G401.6 (cell line): ENCODE measurements around the gene RBP4.

ENCODE experiments used
- FAIRE-seq: peaks from 2 replicates; lab custom pipeline; 2012; peaks lifted over from hg19 to GRCh38; lab: Jason Lieb, UNC

RBP4 gene

DNA sequence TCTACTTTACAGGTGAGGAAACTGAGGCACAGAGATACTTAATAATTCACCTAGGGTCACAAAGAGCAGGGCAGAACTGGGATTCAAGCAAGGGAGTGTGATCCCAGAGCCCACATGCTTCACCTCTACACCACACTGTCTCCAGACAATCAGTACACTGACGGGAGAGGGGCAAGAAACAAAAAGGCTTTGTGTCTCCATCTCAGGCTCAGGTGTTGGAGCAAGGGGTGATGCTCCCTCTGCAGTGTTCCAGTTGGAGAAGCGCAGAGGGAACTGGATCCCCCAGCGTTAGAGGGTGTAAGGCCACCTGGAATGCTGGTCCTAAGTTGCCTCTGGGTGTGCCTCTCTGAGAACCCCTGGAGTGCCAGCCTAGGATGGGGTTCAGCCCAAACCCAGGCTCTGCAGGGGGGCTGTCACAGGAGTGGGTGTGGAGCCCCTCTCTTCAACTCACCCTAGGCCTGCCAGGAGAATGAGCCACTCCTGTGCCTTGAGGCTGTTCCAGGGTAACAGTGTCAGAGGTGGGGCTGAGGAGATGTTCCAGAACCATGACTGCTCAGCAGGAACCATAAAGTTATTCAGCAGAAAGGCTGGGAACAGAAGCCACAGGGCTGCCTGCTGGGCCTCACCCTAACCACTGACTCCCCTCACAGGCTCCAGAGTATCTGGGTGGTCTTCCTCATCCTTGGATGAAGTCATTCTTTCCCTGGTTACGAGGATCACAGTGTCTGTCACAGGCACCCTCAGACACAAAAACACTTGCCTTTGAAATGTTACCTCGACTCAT lies 5.5 kb downstream of the RBP4 start:
- no peak for FAIRE-seq

DNA sequence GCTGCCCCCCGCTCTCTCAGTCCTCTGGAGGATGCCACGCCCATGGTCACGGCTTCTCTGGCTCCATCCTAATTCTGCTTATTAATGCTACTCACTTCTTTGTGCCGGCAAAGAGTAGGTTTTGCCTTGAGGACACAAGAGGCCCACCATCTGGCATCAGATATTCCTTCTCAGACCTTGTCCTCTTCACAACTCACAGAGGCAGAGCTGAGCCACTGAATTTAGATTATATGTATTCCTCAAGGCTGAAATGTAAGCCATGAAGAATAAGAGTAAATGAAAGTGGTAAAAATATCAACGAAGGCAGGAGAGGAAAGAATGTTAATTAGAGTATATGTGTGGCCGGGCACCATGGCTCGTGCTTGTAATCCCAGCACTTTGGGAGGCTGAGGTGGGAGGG lies 6.5 kb downstream of the RBP4 start:
- FAIRE-seq, result no peak

DNA sequence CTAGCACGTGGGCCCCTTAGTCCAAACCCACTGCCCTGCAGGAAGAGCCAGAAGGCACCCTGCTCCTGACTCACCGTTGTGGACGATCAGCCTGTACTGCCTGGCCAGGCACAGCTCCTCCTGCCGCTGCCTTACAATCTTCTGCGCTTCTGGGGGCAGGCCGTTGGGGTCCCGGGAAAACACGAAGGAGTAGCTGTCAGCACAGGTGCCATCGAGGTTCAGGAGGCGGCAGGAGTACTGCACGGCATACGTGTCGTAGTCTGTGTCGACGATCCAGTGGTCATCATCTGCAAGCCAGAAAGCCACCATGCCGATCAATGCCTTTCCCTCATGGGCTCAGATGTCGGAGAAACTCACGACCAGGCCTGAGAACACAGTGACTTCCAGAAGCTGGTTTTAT lies 7.3 kb downstream of the RBP4 start:
- FAIRE-seq, result no peak

DNA sequence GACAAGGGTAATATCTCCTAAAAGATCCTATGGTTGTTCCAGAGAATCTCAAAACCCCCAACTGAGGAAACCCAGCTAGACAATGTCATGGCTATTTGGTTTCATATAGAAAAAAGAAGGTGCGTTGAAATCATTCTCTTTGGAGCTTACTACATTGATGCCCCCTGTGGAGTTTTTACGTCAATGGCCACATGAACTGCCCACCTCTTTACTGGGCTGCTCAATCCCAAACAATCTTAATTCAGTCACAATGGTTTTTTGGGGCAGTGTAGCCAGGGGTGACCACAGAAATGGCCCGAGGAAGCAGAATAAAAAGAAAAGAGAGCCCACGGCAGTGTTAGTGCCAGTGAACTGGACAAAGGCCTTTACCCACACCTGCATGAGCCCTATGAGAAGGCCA lies 7.8 kb downstream of the RBP4 start:
- no peak for FAIRE-seq

DNA sequence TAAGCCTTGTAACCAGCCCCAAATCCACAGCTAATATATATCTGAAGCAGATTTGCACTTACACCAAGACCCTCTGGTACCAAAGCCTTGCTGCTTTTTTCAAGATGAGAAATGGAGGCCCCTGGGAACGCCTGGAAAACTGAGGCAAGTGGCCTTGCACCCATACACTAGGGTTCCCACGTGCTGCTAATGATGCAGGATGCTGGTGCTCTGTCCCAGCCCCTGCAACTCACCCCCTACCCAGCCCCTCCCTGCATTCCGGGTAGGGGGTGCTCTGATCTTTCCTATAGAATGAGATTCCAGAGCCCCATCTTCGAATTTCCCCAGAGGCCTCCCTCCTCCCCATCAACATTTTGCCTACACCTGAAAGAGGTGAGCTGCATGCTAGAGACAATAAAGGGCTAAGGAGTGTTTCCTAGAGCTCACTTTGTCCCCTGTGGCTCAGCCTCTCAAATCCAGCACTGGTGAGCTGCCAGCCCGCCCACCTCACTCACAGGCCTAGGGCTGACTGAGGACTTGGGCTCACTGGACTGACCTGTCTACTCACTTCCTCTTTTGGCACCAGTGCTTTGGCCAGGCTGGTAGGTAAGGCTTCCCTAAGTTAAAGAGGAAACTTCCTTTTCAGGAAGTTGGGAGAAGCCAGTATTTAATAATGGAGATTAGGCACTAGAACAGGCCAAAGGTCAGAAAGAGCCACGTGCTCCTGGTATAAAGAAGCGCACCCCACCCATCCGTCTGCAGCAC lies 9.8 kb downstream of the RBP4 start:
- no peak for FAIRE-seq

DNA sequence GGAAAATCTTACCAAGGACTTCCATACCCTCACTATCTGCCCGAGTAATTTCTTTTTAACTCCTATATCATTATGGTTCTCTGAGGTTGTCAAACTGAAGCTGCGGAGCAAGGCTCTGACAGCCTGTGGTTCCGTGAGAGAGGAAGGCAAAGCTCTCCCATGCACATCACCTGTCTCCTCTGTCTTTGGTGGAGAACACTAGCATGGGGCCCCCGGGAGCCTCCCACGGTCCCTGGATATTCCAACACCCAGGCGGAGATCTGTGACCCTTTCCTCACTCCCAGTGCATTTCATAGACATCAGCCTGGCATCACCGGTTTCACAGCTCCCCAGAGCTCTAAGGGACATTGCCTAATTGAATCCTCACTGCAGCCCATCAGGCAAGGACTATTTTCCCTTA lies 10.4 kb downstream of the RBP4 start:
- FAIRE-seq, result no peak

DNA sequence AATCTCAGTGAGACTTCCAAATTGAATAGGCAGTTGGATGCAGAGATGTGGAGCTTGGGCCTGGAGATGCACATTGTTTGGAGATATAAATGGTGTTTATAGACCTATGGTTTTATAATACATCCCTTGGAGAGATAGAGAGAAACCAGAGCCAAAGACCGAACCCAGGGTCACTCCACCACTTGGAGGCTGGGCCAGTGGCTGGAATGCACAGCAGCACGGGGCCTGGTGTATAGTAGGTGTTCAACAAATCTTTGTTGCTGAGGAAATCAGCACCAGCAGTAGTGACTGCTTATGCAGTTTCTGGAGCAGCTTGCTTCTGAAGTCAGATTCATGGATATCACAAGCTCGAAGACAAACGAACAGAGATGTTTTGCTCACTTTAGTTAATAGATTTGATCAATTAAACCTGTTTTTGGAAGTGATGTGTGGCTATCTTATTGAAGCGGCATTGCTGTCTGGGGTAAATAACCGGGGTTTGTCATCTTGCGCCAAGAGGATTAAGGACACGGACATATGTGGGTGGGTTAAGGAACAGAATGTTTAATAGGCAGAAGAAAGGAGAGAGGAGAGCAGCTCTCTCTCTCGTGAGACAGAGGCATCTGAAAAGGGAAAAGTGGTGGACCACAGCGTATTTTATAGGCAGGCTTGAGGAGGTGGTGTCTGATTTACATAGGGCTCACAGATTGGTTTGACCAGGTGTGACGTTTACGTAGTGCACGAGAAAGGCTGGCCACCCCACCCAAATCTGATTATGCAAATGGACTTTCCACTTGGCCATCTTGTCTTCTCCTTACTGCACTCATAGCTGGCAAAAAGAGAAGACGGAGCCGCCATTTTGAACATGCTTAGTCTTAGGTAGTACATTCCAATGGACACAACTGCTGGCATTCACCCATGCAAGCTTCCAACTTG lies 11.1 kb downstream of the RBP4 start:
- no peak for FAIRE-seq

DNA sequence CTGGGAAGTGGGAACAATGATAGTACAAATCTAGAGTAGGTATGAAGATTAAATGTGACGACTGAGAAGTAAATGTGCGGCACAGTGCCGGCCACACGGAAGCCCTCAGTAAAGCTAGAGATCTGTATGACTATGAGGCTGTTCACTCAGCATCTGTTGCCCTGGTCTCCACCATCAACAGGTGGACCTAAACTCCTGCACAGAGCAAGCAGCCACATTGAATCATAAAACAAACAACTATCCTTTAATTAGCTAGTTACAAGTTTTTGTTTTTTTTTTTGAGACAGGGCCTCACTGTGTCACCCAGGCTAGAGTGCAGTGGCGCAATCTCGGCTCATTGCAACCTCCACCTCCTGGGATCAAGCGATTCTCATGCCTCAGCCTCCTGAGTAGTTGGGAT lies 16.6 kb downstream of the RBP4 start:
- no peak for FAIRE-seq

DNA sequence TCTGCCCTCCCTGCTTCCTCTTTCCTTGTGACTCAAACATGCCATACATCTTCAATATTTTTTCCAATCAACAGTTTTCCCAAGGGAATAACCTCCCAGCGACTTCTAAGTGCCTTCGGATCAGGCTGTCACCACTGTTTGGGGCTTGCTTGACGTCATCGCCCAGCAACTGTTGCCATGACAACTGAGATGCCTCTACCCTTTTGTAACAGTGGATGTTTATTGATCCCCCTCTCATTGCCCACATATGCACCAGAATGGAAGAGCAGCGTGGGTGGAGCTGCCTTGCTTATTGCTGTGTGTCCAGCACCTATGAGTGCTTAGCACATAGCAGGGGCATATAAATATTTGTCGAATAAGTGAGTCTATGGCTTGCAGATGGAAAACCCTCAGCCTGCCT lies 20.2 kb downstream of the RBP4 start:
- no peak for FAIRE-seq

DNA sequence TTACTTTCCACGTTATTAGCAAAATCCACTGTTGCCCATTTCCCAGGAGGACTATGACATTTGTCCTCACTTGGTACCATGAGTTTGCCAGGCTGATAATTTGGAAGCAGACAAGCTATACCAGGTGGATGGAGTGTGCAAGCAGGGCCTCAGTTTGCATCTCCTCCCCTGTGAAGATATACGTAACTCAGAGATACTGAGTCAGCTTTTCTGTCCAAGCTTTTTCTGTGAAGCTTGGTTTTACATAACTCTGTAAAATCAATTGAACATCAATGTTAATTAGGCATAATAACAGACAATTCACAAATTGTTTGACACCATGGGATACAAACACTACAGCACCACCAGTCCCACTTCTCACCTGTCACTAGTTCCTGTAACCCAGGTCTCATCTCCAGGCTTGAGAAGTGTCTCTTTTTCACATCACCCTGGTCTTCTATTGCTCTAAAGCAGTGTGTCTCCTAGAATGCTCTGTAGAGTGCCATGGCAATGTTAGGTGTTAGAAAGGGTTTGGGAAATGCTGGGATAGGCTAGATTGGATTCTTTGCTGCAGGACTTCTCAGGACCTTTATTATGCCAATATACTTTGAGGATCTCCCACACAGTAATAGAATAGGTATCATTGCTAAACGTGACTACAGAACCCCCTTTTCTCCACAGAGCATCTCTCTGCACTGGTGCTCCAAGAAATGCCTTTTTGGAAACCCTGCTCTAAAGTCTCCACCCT lies 20.9 kb downstream of the RBP4 start:
- no peak for FAIRE-seq

DNA sequence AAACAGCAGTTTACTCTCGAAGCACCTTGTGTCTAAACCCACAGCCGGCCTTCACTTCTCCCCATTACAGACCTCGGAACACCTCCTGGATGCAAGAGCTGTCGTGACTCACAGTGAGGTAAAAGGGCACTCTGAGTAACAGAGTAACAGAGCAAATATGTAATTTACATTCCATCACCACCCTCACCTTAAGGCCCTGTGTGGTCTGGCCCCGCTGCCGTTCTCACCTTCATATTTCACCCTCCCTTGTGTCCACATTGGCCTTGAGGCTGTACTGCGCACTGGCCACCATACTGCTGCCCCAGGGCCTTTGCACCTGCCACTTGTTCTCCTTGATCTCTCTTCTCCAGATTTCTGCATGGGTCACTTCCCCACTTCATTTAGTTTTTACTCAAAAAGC lies 21.9 kb downstream of the RBP4 start:
- no peak for FAIRE-seq

DNA sequence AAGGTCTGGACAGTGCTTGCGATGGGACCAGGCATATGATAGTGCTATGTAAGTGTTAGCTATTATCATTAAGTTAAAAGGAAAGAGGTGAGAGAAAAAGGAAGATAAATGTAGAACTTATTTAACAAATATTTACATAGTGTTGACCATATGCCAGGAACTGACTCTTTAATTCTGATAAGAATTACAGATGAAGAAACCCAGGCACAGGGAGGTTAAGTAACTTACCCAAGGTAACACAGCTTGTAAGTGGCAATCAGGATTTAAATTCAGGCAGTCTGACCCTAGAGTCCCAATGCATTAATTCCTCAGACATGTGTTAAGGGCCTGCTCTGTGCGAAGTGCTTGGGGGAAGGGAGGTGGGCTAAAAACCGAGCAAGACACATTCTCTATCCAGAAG lies 23.5 kb downstream of the RBP4 start:
- no peak for FAIRE-seq

DNA sequence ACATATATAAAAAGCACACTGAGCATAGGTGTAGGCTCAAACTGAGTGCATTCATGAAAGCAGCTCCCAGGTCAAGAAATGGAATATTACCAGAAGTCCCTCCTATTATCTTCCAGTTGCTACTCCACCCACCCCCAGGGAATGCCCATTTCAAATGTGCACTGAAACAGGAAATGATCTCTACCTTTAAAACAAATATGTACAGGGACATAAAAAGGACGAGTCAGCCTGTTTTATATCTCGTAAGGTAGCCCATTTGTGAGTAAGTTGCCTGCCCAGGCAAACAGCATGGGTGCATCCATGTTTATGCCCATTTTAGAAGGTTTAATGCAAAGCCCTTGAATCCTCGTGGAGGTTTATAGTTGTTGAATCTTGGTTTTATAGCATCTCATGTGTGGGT lies 24.1 kb downstream of the RBP4 start:
- no peak for FAIRE-seq

DNA sequence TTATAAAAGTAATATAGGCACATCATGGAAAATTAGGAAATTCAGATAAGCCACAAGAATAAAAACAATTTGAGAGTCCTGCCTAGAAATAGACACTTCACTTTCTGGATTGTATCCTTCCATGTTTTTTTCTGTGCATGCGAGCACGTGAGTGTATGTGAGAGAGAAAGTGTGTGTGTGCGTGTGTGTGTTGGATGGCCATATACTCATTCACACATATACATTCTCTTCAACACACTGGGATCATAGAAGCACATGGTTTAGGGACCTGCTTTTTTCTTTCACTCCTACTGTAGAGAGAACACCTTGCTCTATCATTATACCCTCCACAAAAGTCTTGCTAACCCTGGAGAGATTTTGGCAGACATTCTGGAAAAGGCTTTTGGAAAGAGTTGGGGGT lies 27.1 kb downstream of the RBP4 start:
- FAIRE-seq, result no peak

DNA sequence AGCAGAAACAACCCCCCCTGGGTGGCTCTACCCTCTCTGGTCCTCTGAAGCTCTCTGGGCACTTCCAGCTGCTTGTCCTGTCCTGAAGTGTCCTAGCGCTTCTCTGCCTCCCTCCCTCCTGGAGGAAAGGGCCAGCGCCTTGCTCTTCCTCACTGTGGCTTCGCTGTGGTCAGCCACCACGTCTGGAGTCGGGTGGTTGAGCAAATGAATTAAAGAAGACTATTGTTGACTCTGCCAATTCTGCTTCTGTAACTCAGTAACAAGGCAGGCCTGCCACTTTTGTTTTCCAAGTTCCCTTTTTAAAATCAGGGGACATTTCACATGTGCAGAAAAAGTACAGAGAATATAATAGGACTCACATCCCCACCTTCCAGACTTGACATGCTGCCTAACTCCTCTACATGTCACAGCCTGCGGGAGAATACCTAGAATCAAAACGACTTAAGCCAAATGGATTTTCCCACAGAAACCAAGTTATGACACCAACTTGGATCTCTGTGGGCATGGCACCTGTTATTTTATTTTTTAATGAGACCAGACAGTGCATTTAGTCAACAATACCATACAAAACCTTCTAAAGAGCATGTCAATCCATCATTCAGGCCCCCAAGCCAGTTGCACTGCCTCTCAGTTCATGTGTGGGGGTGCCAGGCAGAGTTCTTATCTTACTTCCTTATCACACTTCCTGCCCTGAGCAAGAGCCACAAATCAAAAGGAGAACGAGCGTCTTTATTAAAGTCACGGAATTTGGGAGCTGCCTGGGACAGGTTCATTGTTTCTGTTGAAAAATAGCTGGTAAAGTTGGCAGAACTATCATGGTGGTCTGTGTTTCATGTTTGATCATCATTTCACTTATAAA lies 27.8 kb downstream of the RBP4 start:
- FAIRE-seq, result no peak

DNA sequence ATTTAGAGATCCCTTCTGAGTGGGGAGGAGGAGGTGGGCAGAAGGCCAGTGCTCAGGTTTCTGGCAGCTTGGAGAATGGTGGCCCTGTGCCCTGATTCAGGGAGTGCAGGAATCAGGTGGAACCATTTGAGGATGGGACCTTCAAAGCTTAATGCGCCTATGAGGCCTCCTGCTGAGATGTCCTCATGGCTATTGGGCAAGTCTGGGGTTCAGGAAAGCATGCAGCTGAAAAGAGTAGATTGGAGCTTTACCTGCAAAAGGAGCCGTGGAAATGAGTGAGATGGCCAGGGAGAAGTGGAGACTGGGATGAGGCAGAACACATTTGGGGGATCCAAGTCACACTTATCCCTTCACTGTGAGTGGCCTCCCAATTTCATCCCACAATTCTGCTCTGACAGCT lies 28.4 kb downstream of the RBP4 start:
- no peak for FAIRE-seq

DNA sequence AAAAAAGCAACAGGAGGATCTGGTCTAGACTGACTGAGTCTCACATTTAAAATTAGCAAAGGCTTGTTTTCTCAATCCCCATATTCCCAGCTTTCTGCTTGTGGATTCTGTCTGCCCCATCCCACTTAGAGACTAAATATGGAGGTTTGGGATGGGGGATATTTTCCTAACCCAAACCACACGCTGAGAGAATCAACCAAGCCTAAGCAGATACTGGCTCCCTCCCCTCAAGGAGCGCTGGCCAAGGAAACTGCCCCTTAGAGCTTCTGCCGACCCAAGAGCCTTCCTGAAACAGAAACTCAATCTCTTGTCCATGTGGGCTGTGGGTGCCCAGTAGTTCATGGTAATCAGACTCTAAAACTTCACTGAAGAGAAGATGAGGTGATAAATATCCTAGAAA lies 30.7 kb downstream of the RBP4 start:
- FAIRE-seq, result no peak

DNA sequence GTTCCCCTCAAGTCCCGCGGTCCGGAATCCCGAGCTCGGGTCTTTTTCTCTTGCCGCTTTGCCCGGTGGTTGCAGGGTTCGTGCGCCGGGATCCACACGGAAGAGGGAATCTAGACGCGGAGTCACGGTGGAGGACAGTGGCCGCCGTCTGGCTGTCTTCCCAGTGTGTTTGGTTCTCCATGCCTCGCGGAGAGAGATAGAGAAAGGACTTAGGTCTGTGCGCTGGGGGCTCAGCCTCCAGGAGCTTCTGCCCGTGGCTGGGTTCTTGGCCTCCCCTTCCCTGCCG lies 33.0 kb downstream of the RBP4 start:
- FAIRE-seq, result no peak

DNA sequence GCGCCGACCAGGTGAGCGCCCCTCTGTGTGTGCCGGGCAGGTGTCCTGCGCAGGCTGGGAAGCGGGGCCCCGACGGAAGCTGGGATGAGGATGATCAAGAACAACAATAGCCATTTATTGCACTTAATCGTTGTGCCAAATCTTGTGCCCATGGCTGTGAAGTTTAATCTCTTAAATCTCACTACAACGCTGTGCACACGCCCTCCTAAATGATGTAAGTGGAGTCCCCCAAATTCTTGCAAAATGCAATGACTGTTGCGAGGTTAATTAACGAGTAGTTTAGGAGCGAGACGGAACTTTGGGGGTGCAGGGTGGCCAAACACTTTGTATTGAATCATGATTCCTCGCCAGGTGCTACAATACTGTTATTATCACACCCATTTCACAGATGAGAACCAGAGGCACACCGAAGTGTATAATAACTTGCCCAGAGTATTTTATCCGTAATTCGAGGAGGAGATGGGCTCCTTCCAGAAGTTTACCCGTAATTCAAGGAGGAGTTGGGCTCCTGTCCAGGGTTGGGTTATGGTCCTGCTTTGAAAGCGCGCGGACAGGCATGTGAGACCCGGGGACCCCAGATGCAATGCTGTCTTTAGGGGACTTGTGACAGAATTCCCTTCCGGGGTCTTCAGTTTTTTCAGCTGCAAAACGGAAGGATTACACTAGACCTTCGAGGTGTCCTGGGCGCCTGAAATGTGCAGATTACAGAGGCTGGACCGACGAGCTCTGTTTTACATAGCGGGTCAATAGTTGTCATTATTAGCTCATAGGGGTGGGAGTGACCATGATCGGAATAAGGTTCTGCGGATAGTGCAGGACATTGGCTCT lies 33.5 kb downstream of the RBP4 start:
- no peak for FAIRE-seq

DNA sequence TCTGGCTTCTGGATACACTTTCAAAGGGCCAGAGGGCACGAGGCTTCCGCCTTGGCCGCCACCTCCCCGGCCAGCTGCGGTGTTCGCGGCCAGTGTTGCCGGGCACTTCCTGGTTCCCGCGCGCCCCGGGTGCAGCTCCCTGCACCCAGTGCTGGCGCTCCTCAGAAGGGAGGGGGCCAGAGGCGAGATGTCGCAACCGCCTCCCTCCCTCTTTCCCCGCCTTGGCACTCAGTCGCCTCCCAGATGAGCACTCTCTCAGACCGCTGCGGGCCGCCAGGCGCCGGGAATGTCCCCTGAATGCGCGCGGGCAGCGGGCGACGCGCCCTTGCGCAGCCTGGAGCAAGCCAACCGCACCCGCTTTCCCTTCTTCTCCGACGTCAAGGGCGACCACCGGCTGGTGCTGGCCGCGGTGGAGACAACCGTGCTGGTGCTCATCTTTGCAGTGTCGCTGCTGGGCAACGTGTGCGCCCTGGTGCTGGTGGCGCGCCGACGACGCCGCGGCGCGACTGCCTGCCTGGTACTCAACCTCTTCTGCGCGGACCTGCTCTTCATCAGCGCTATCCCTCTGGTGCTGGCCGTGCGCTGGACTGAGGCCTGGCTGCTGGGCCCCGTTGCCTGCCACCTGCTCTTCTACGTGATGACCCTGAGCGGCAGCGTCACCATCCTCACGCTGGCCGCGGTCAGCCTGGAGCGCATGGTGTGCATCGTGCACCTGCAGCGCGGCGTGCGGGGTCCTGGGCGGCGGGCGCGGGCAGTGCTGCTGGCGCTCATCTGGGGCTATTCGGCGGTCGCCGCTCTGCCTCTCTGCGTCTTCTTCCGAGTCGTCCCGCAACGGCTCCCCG lies 34.4 kb downstream of the RBP4 start, which contains the start of gene FFAR4:
FFAR4 (plus strand) TSS at position 231 of the 842 bp plus-strand sequence; CDS start at position 287, 56 bp downstream.
- FAIRE-seq, result no peak
